Nephron (organoid): ENCODE results near the gene JAKMIP1.

Source experiments
- H3K27ac Mint-ChIP-seq, 3 experiments: 2 replicates each; pipeline ENCODE4 v1.8.0; 2020; ENCODE audit warnings: mixed read lengths in 3 of 3, mild to moderate bottlenecking in 2 of 3, moderate library complexity in 1 of 3
- H3K27me3 Mint-ChIP-seq: 2 replicates; pipeline ENCODE4 v1.8.0; 2021; ENCODE audit warnings: low read depth, mild to moderate bottlenecking, moderate library complexity, mixed read lengths
- H3K36me3 Mint-ChIP-seq: 2 replicates; pipeline ENCODE4 v1.8.0; 2020; ENCODE audit warnings: low read depth, mixed read lengths
- H3K4me1 Mint-ChIP-seq: 2 replicates; pipeline ENCODE4 v1.8.0; 2020; ENCODE audit warnings: mixed read lengths
- H3K4me3 Mint-ChIP-seq, 3 experiments: 2 replicates each; pipeline ENCODE4 v1.8.0; 2020; ENCODE audit warnings: mild to moderate bottlenecking in 3 of 3, mixed read lengths in 3 of 3, moderate library complexity in 2 of 3
- H3K9me3 Mint-ChIP-seq: 2 replicates; pipeline ENCODE4 v1.8.0; 2020; ENCODE audit warnings: mixed read lengths
- CTCF ChIP-seq, 3 experiments: fragments of 200-600 bp; sonication (generic); IDR thresholded peaks; one replicate each; pipeline ENCODE4 v1.5.0; 2021; ENCODE audit warnings: antibody characterized with exemption in 3 of 3; ENCODE audit not compliant: unreplicated experiment in 3 of 3

Gene JAKMIP1

GRCh38 chr4:6207602-6208001 is 7.3 kb upstream of the JAKMIP1 start:
- no peak for TF ChIP-seq CTCF (IDR thresholded peaks at IDR 0.05; ENCODE audit: unreplicated experiment in 3 of 3)
- Mint-ChIP-seq H3K4me1 (no peaks in the 10 kb centered on the region), H3K36me3 (no peaks in the 10 kb centered on the region), H3K27me3 (peaks cover 62% of the 10 kb centered on the region), H3K9me3 (no peaks in the 10 kb centered on the region), H3K27ac (no peak overlapping the region), H3K4me3 (no peak overlapping the region)

- no peak for TF ChIP-seq CTCF (IDR thresholded peaks at IDR 0.05; ENCODE audit: unreplicated experiment in 3 of 3)
- no peak overlapping the region for H3K27ac Mint-ChIP-seq
- no peaks in the 10 kb centered on the region for H3K36me3 Mint-ChIP-seq
- H3K27me3 Mint-ChIP-seq = peaks cover 68% of the 10 kb centered on the region
- H3K9me3 Mint-ChIP-seq = peaks cover 3% of the 10 kb centered on the region
- no peaks in the 10 kb centered on the region for H3K4me1 Mint-ChIP-seq
- no peak overlapping the region for H3K4me3 Mint-ChIP-seq
Measured at GRCh38 chr4:6206771-6207290, 6.5 kb upstream of the JAKMIP1 start.

GRCh38 chr4:6205973-6206372 is 5.6 kb upstream of the JAKMIP1 start:
- H3K4me3 Mint-ChIP-seq = no peak overlapping the region
- no peaks in the 10 kb centered on the region for H3K36me3 Mint-ChIP-seq
- H3K4me1 Mint-ChIP-seq = no peaks in the 10 kb centered on the region
- peaks cover 8% of the 10 kb centered on the region for H3K9me3 Mint-ChIP-seq
- no peak overlapping the region for H3K27ac Mint-ChIP-seq
- TF ChIP-seq CTCF (IDR thresholded peaks at IDR 0.05; ENCODE audit: unreplicated experiment in 3 of 3) = no peak
- peaks cover 74% of the 10 kb centered on the region for H3K27me3 Mint-ChIP-seq

GRCh38 chr4:6205567-6205931 is 5.2 kb upstream of the JAKMIP1 start:
- Mint-ChIP-seq H3K4me1 (no peaks in the 10 kb centered on the region), H3K36me3 (no peaks in the 10 kb centered on the region), H3K9me3 (peaks cover 8% of the 10 kb centered on the region), H3K27ac (no peak overlapping the region), H3K27me3 (peaks cover 75% of the 10 kb centered on the region), H3K4me3 (no peak overlapping the region)
- TF ChIP-seq CTCF (IDR thresholded peaks at IDR 0.05; ENCODE audit: unreplicated experiment in 3 of 3) = no peak

GRCh38 chr4:6204871-6205566 is 4.7 kb upstream of the JAKMIP1 start:
- H3K36me3 Mint-ChIP-seq = no peaks in the 10 kb centered on the region
- H3K27me3 Mint-ChIP-seq = peaks cover 74% of the 10 kb centered on the region
- H3K4me3 Mint-ChIP-seq = no peak overlapping the region
- no peak for TF ChIP-seq CTCF (IDR thresholded peaks at IDR 0.05; ENCODE audit: unreplicated experiment in 3 of 3)
- peaks cover 8% of the 10 kb centered on the region for H3K9me3 Mint-ChIP-seq
- no peak overlapping the region for H3K27ac Mint-ChIP-seq
- no peaks in the 10 kb centered on the region for H3K4me1 Mint-ChIP-seq

- no peak overlapping the region for H3K27ac Mint-ChIP-seq
- no peaks in the 10 kb centered on the region for H3K36me3 Mint-ChIP-seq
- H3K9me3 Mint-ChIP-seq = peaks cover 8% of the 10 kb centered on the region
- no peaks in the 10 kb centered on the region for H3K4me1 Mint-ChIP-seq
- peaks cover 70% of the 10 kb centered on the region for H3K27me3 Mint-ChIP-seq
- no peak for TF ChIP-seq CTCF (IDR thresholded peaks at IDR 0.05; ENCODE audit: unreplicated experiment in 3 of 3)
- H3K4me3 Mint-ChIP-seq = no peak overlapping the region
Measured at GRCh38 chr4:6204098-6204497, 3.7 kb upstream of the JAKMIP1 start.
